Measurements from ENCODE around the gene VIL1. TPM values are rescaled to one million over a fixed set of nuclear protein-coding genes. Genes with fewer than 3 reads are reported as not detected.

VIL1 gene
- total and polyA plus RNA-seq, 2 of the 8 experiments (the other 6 are each of a cell fraction or from before 2014, with no cell fraction given), result 6.2 to 7.0 TPM

GRCh38 chr2:218470448-218470847 lies 51.5 kb downstream of the VIL1 start:
- Histone ChIP-seq H3K18ac (ENCODE audit: extremely low read depth, low read length) (no peak overlapping the region), H3K9ac (replicated peaks in 1 of 4; ENCODE audit: extremely low read depth in 1 of 4, low read depth in 3 of 4, low read length in 3 of 4) (no peak overlapping the region), H2BK12ac (ENCODE audit: low read depth, low read length) (no peak overlapping the region), H3K4me1 (replicated peaks in 1 of 4; ENCODE audit: control insufficient read depth in 3 of 4, insufficient read depth in 4 of 4, low read length in 3 of 4) (no peaks in the 10 kb centered on the region), H4K20me1 (replicated peaks in 1 of 2; ENCODE audit: control insufficient read depth in 1 of 2, insufficient read depth in 2 of 2, low read length in 2 of 2) (no peaks in the 10 kb centered on the region), H3K4me2 (ENCODE audit: insufficient read depth in 1 of 2, low read depth in 2 of 2, low read length in 2 of 2) (no peak overlapping the region), H3K23me2 (ENCODE audit: low read depth, low read length) (no peaks in the 10 kb centered on the region), H3K56ac (replicated peaks; ENCODE audit: insufficient read length, low read depth, low read length) (no peak overlapping the region), H2BK5ac (ENCODE audit: low read depth, low read length) (no peak overlapping the region), H3K9me3 (ENCODE audit: insufficient read depth in 2 of 2, low read depth in 1 of 2, low read length in 1 of 2) (no peaks in the 10 kb centered on the region), H3K14ac (ENCODE audit: insufficient read length) (no peak overlapping the region), H3K79me1 (ENCODE audit: low read depth, low read length) (no peaks in the 10 kb centered on the region), H3K36me3 (ENCODE audit: control insufficient read depth in 2 of 4, insufficient read depth in 4 of 4, low read length in 3 of 4) (peaks cover 8 to 29% (median 19%) of the 10 kb centered on the region in 4 experiments), H4K91ac (replicated peaks; ENCODE audit: insufficient read length, low read length) (no peak overlapping the region), H3K23ac (ENCODE audit: insufficient read length) (no peak overlapping the region), H2BK15ac (ENCODE audit: low read length) (no peak overlapping the region), H3K4me3 (ENCODE audit: extremely low read depth in 1 of 4, insufficient read depth in 2 of 4, low read depth in 3 of 4, low read length in 4 of 4) (no peak overlapping the region), H3K79me2 (ENCODE audit: control insufficient read depth in 1 of 2, insufficient read depth in 2 of 2, low read length in 2 of 2) (no peaks in the 10 kb centered on the region), H2AK5ac (ENCODE audit: low read depth, low read length) (no peak overlapping the region), H2AFZ (ENCODE audit: low read length) (no peak overlapping the region), H3K27me3 (replicated peaks in 1 of 4; ENCODE audit: control insufficient read depth in 3 of 4, extremely low read depth in 1 of 4, insufficient read depth in 3 of 4, low read length in 3 of 4) (no peaks in the 10 kb centered on the region), H2BK20ac (ENCODE audit: low read length) (no peak overlapping the region), H3K4ac (replicated peaks; ENCODE audit: insufficient read length, low read depth, low read length) (no peak overlapping the region), H4K8ac (ENCODE audit: extremely low read depth, insufficient read depth, low read length) (no peak overlapping the region), H3K27ac (ENCODE audit: low read depth, low read length) (no peak overlapping the region), H2BK120ac (replicated peaks; ENCODE audit: low read depth, low read length) (no peak overlapping the region), H4K5ac (ENCODE audit: insufficient read length, low read depth, low read length) (no peak overlapping the region)
- FAIRE-seq (no peak), DNase-seq (ENCODE audit: low read depth in 1 of 2, low spot score in 2 of 2) (no peak)
- ChIA-PET CTCF (ENCODE audit: partially characterized antibody) (no interaction called here), POLR2A (ENCODE audit: partially characterized antibody) (no interaction called here)
- WGBS, 2 experiments (ENCODE audit: extremely low coverage in 1 of 2, insufficient coverage in 1 of 2, insufficient read length in 1 of 2, insufficient replicate concordance in 2 of 2, low coverage in 1 of 2, low lambda C conversion rate in 2 of 2, missing lambda C conversion rate in 1 of 2), result 9% methylated on average over 1 of the region's 1 CpG; no CpG with 5 or more reads in 1 of the 2 experiments
- TF ChIP-seq HDAC2 (IDR thresholded peaks at IDR 0.05; ENCODE audit: borderline replicate concordance in 1 of 2, low read depth in 2 of 2, low read length in 2 of 2), result no peak
- no peak for TF ChIP-seq SAP30 (IDR thresholded peaks at IDR 0.05; ENCODE audit: insufficient read depth, insufficient replicate concordance, low read length)
- TF ChIP-seq USF2 (IDR thresholded peaks at IDR 0.05; ENCODE audit: low read length), result no peak
- TF ChIP-seq BCL11A (IDR thresholded peaks at IDR 0.05; ENCODE audit: low read depth in 2 of 2, low read length in 2 of 2), result no peak
- no peak for TF ChIP-seq BACH1 (IDR thresholded peaks at IDR 0.05; ENCODE audit: low read length)
- no peak for TF ChIP-seq JUN (IDR thresholded peaks at IDR 0.05; ENCODE audit: low read depth, low read length)
- no peak for TF ChIP-seq ZNF274 (IDR thresholded peaks at IDR 0.05; ENCODE audit: borderline replicate concordance, extremely low read depth, low read length)
- TF ChIP-seq EP300 (IDR thresholded peaks at IDR 0.05; ENCODE audit: borderline replicate concordance in 1 of 2, low read depth in 2 of 2, low read length in 2 of 2), result no peak
- no peak for TF ChIP-seq TAF7 (optimal IDR thresholded peaks at IDR 0.05; ENCODE audit: borderline replicate concordance, low read depth, low read length)
- TF ChIP-seq SP1 (IDR thresholded peaks at IDR 0.05; ENCODE audit: low read depth, low read length), result no peak
- no peak for TF ChIP-seq BRCA1 (IDR thresholded peaks at IDR 0.05; ENCODE audit: low read depth, low read length)
- no peak for TF ChIP-seq SP4 (IDR thresholded peaks at IDR 0.05; ENCODE audit: low read length)
- TF ChIP-seq JUND (IDR thresholded peaks at IDR 0.05; ENCODE audit: low read length), result no peak
